Body of pancreas (tissue), 4 donors: ENCODE data around the gene UBE2A.

Source experiments
- CTCF ChIP-seq, 7 experiments: fragments of 450-650 bp in 4 of 7; fragments of 200-600 bp in 3 of 7; sonication (generic) in 3 of 7; IDR thresholded peaks; one replicate each; pipeline ENCODE4 v1.5.1; 2016 to 2019; ENCODE audit warnings: antibody characterized with exemption in 7 of 7
- POLR2A ChIP-seq, 3 donors: fragments of 450-650 bp; IDR thresholded peaks; one replicate each; pipeline ENCODE4 v1.6.1; 2016; ENCODE audit warnings: antibody characterized with exemption in 3 of 3, mild to moderate bottlenecking in 2 of 3

GRCh38 chrX:119529345-119530276, 44.8 kb upstream of the UBE2A start:
- no peak for TF ChIP-seq POLR2A (IDR thresholded peaks at IDR 0.05)
- TF ChIP-seq CTCF (IDR thresholded peaks at IDR 0.05), result no peak
